Smooth muscle cell (in vitro differentiated cells): Measurements from ENCODE around the gene PAPPA2. TPM values are rescaled to one million over a fixed set of nuclear protein-coding genes. Genes with fewer than 3 reads are reported as not detected.

ENCODE experiments used
- DNase-seq: peaks from one replicate; lab custom pipeline; 2025; ENCODE audit not compliant: unreplicated experiment; lab: John Stamatoyannopoulos, UW
- H2AFZ ChIP-seq: fragments of 200-600 bp; sonication (generic); 2 replicates; pipeline ENCODE4 v1.6.0; 2016; ENCODE audit warnings: antibody characterized with exemption, low read depth, mild to moderate bottlenecking
- H3F3A ChIP-seq: fragments of 200-600 bp; sonication (generic); 2 replicates; pipeline ENCODE4 v1.6.0; 2017; ENCODE audit warnings: antibody characterized with exemption, low read depth
- H3K27ac ChIP-seq: fragments of 200-600 bp; sonication (generic); 2 replicates; pipeline ENCODE4 v1.5.1; 2016; ENCODE audit warnings: low read depth, mild to moderate bottlenecking
- H3K27me3 ChIP-seq: fragments of 200-600 bp; sonication (generic); 2 replicates; pipeline ENCODE4 v1.6.1; 2016; ENCODE audit warnings: low read depth, mild to moderate bottlenecking
- H3K36me3 ChIP-seq: fragments of 200-600 bp; sonication (generic); 2 replicates; pipeline ENCODE4 v1.5.1; 2016; ENCODE audit warnings: low read depth
- H3K4me1 ChIP-seq: fragments of 200-600 bp; sonication (generic); 2 replicates; pipeline ENCODE4 v1.5.1; 2016; ENCODE audit warnings: low read depth
- H3K4me2 ChIP-seq: fragments of 200-600 bp; sonication (generic); 2 replicates; pipeline ENCODE4 v1.6.0; 2016; ENCODE audit warnings: mild to moderate bottlenecking
- H3K4me3 ChIP-seq: fragments of 200-600 bp; sonication (generic); 2 replicates; pipeline ENCODE4 v1.5.1; 2016; ENCODE audit warnings: mild to moderate bottlenecking
- H3K79me2 ChIP-seq: fragments of 200-600 bp; sonication (generic); 2 replicates; pipeline ENCODE4 v1.6.0; 2016; ENCODE audit warnings: low read depth, mild to moderate bottlenecking
- H3K9ac ChIP-seq: fragments of 200-600 bp; sonication (generic); 2 replicates; pipeline ENCODE4 v1.6.0; 2016; ENCODE audit warnings: low read depth
- H3K9me3 ChIP-seq: fragments of 200-600 bp; sonication (generic); replicated peaks from 2 replicates; pipeline ENCODE4 v1.5.1; 2016; ENCODE audit warnings: low read depth
- H4K20me1 ChIP-seq: fragments of 200-600 bp; sonication (generic); 2 replicates; pipeline ENCODE4 v1.6.0; 2016; ENCODE audit warnings: low read depth
- CTCF ChIP-seq: fragments of 200-600 bp; sonication (generic); IDR thresholded peaks from 2 replicates; pipeline ENCODE4 v1.5.1; 2017; ENCODE audit warnings: borderline replicate concordance, mild to moderate bottlenecking, antibody characterized with exemption; ENCODE audit not compliant: insufficient read depth, poor library complexity, severe bottlenecking
- WGBS: methylation state at CpG from one replicate; pipeline ENCODE4 v1.1.7; 2016; ENCODE audit warnings: low lambda C conversion rate; 5-methylcytosine and 5-hydroxymethylcytosine counted together
- polyA plus RNA-seq: library from polyadenylated mRNA; unstranded; fragments of >200 nt; fragmentation: Nextera tagmentation; extraction: Ambion mirVana; gene quantifications from 2 replicates; pipeline ENCODE4 v1.2.1, GENCODE V29; 2016
- total RNA-seq: library from RNA; depleted of rRNA; stranded (reverse); fragments of >200 nt; gene quantifications from 2 replicates; pipeline ENCODE4 v1.2.3, GENCODE V29; 2014

The PAPPA2 gene
- total and polyA plus RNA-seq, 2 experiments from 2014 or later: 0.03 to 0.27 TPM

GRCh38 chr1:176529395-176530090 is 66.6 kb downstream of the PAPPA2 start:
- no peaks in the 10 kb centered on the region for H3K4me1 ChIP-seq
- DNase-seq: no peak

GRCh38 chr1:176531036-176531435 is 68.1 kb downstream of the PAPPA2 start:
- H2AFZ ChIP-seq: no peak overlapping the region
- H3K79me2 ChIP-seq: no peaks in the 10 kb centered on the region
- H3K27me3 ChIP-seq: peaks cover 74% of the 10 kb centered on the region
- no peaks in the 10 kb centered on the region for H3K4me1 ChIP-seq
- H4K20me1 ChIP-seq: no peaks in the 10 kb centered on the region
- no peak for TF ChIP-seq CTCF
- DNase-seq: no peak
- no peak overlapping the region for H3K27ac ChIP-seq
- no peak overlapping the region for H3K9ac ChIP-seq
- no peak overlapping the region for H3K4me2 ChIP-seq
- H3F3A ChIP-seq: no peaks in the 10 kb centered on the region
- H3K36me3 ChIP-seq: no peaks in the 10 kb centered on the region
- 93% methylated on average over 2 of the region's 2 CpGs for WGBS
- no peaks in the 10 kb centered on the region for H3K9me3 ChIP-seq
- H3K4me3 ChIP-seq: no peak overlapping the region

More at GRCh38 chr1:176529395-176530090, 66.6 kb downstream of the PAPPA2 start:
- no peaks in the 10 kb centered on the region for H3F3A ChIP-seq
- no peak overlapping the region for H2AFZ ChIP-seq
- no peaks in the 10 kb centered on the region for H3K79me2 ChIP-seq
- TF ChIP-seq CTCF: no peak
- H3K9me3 ChIP-seq: no peaks in the 10 kb centered on the region
- H3K4me3 ChIP-seq: no peak overlapping the region
- no peak overlapping the region for H3K27ac ChIP-seq
- peaks cover 62% of the 10 kb centered on the region for H3K27me3 ChIP-seq
- H3K36me3 ChIP-seq: no peaks in the 10 kb centered on the region
- H4K20me1 ChIP-seq: no peaks in the 10 kb centered on the region
- H3K4me2 ChIP-seq: no peak overlapping the region
- 88% methylated on average over 7 of the region's 7 CpGs for WGBS
- no peak overlapping the region for H3K9ac ChIP-seq

GRCh38 chr1:176531921-176532897 is 69.2 kb downstream of the PAPPA2 start:
- Histone ChIP-seq H3K27me3 (peaks cover 71% of the 10 kb centered on the region), H2AFZ (no peak overlapping the region), H3K79me2 (no peaks in the 10 kb centered on the region), H3K9me3 (no peaks in the 10 kb centered on the region), H3K36me3 (no peaks in the 10 kb centered on the region), H3K4me2 (no peak overlapping the region), H4K20me1 (no peaks in the 10 kb centered on the region), H3F3A (no peaks in the 10 kb centered on the region), H3K4me1 (no peaks in the 10 kb centered on the region), H3K27ac (no peak overlapping the region), H3K4me3 (no peak overlapping the region), H3K9ac (no peak overlapping the region)
- WGBS: 88% methylated on average over 16 of the region's 16 CpGs
- DNase-seq: no peak
- TF ChIP-seq CTCF: no peak
